ENCODE measurements around the gene MCC. TPM values are rescaled to one million over a fixed set of nuclear protein-coding genes. Genes with fewer than 3 reads are reported as not detected.
A peak's percentile ranks its signal among the peaks of the same experiment; 100 is the strongest.

Gene MCC
- total RNA-seq, 1 experiment from 2014 or later, result 0.10 TPM

- in situ Hi-C loops (cut with HindIII; ENCODE audit: low sequenced_read_pairs), result no loop called here
- DNase-seq (ENCODE audit: low spot score), result no peak
These were observed 194.9 kb downstream of the MCC start for GRCh38 chr5:113293068-113293974.

DNA sequence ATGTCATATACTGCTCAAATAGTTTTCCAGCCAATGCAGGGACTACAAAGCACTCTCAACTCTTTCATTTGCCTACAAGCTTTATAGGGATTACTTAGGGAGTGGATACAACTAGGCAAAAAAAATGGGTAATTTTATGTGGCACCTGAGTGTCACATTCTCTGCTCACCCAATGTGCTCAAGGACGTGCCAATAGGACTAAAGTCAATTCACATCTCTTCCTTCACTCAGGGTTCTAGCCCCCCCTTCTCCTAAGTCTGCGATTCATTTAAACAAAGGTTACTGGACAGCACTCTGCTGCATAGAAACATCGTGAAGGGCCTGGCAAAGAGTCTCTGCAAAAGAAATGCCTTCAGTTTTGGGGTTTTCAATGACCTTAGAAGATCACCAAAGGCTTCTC, 195.8 kb downstream of the MCC start:
- in situ Hi-C loops (cut with HindIII; ENCODE audit: low sequenced_read_pairs), result no loop called here
- DNase-seq (ENCODE audit: low spot score), result no peak

DNA sequence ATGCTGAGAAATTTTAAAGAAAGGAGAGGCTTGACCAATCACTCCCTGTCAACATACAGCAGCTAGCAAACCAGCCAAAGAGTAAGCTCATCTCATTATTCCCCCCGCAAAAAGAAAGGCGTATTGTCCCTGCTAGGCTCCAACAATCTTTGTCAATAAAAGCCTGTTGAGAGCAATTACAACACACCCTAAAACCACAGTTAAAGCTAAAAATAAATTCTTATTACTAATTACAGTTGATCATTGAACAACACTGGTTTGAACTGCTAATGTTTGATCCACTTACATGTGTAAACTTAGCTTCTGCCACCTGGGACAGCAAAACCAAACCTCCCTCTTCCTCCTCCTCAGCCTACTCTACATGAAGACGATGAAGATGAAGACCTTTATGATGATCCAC, 204.7 kb downstream of the MCC start:
- no peak for DNase-seq (ENCODE audit: low spot score)
- in situ Hi-C loops (cut with HindIII; ENCODE audit: low sequenced_read_pairs), result no loop called here

GRCh38 chr5:113282472-113282871, 205.8 kb downstream of the MCC start:
- no peak for DNase-seq (ENCODE audit: low spot score)
- in situ Hi-C loops (cut with HindIII; ENCODE audit: low sequenced_read_pairs), result no loop called here

GRCh38 chr5:113281194-113281593, 207.1 kb downstream of the MCC start:
- in situ Hi-C loops (cut with HindIII; ENCODE audit: low sequenced_read_pairs), result no loop called here
- DNase-seq (ENCODE audit: low spot score), result no peak

- DNase-seq (ENCODE audit: low spot score), result no peak
- in situ Hi-C loops (cut with HindIII; ENCODE audit: low sequenced_read_pairs), result no loop called here
These were observed 207.7 kb downstream of the MCC start for GRCh38 chr5:113280541-113280940.

DNA sequence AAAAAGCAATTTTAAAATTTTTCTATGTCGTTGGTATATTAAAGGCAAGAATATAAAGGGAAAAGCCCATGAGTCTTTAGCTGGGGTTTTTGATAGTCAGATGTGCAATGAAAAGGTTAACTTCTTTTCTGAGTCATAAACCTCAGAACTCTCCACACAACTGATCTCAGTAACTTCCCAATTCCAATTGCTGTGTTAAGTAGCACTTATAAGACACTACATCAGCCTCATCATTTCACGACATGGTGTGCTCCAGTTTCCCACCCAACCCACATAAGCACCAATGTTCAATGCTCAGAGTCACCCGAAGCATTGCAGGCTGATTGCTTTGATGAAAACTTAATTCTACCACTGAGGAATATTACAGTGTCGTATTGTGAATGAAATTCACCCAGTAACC, 209.3 kb downstream of the MCC start:
- in situ Hi-C loops (cut with HindIII; ENCODE audit: low sequenced_read_pairs), result no loop called here
- no peak for DNase-seq (ENCODE audit: low spot score)

DNA sequence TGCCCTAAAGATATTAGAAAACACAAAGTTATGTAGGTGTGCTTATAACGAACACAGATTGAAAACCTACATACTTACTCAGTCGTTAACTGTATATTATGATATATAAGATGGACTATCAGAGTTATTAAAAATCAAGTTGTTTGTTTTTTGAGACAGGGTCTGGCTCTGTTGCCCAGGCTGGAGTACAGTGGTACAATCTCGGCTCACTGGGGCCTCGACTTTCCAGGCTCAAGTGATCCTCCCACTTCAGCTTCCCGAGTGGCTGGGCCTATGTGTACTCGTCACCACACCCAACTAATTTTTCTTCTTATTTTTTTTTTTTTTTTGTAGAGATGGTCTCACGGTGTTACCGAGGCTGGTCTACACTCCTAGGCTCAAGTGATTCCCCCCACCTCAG, 211.8 kb downstream of the MCC start:
- no peak for DNase-seq (ENCODE audit: low spot score)
- in situ Hi-C loops (cut with HindIII; ENCODE audit: low sequenced_read_pairs), result no loop called here

GRCh38 chr5:113276001-113276400, 212.3 kb downstream of the MCC start:
- in situ Hi-C loops (cut with HindIII; ENCODE audit: low sequenced_read_pairs), result no loop called here
- DNase-seq (ENCODE audit: low spot score), result no peak

GRCh38 chr5:113274836-113275414, 213.3 kb downstream of the MCC start:
- DNase-seq (ENCODE audit: low spot score), result peak; percentile 81

GRCh38 chr5:113273948-113274347, 214.3 kb downstream of the MCC start:
- no peak for DNase-seq (ENCODE audit: low spot score)
- in situ Hi-C loops (cut with HindIII; ENCODE audit: low sequenced_read_pairs), result no loop called here

More at GRCh38 chr5:113274836-113275414, 213.3 kb downstream of the MCC start:
- in situ Hi-C loops (cut with HindIII; ENCODE audit: low sequenced_read_pairs), result no loop called here

DNA sequence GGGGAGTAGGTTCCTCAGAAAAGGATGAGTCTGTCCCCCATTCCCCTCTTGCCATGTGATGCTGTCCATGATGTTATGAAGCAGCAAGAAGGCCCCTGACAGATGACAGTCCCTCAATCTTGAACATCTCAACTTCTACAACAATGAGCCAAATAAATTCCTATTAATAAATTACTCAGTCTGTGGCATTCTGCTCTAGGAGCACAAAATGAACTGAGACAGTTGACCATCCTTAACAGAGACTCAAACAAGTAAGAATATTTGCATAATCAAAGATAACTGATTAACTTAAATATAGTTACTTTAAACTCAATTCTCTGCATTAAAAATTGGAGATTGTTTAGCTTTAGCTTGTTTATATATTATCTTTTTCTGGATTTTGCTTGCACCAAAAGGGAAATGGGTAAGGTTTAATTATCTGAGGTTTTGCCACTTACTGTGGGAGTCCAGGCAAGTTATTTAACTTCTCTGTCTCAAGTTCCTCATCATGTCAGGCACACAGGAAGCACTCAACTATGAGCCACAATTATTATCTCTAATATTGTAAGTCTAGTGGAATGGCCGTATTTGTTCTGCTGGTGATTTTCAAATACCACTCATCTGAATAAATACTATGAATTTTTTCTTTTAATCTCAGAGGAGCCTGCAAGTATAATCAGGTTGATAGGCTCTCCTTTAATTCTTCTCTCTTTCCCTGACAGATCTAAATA, 216.4 kb downstream of the MCC start:
- no peak for DNase-seq (ENCODE audit: low spot score)
- in situ Hi-C loops (cut with HindIII; ENCODE audit: low sequenced_read_pairs), result no loop called here

DNA sequence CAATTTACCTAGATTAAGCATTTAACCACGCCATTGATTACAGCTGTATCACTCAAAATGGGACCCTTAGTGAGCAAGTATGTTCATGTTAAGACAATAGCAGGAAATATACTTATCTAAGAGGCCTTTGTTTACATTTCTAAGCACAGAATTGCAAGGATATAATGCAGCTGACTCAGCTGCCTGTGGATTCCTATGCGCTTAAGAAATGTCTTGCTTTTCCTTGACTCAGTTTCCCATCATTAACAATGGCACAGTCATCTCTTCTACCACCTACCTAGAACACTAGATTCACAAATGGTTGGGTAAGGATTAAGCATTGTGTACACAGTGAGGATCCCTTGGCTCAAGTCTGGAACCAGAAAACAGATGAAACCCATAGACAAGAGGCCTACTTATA, 217.2 kb downstream of the MCC start:
- in situ Hi-C loops (cut with HindIII; ENCODE audit: low sequenced_read_pairs), result no loop called here
- DNase-seq (ENCODE audit: low spot score), result no peak

DNA sequence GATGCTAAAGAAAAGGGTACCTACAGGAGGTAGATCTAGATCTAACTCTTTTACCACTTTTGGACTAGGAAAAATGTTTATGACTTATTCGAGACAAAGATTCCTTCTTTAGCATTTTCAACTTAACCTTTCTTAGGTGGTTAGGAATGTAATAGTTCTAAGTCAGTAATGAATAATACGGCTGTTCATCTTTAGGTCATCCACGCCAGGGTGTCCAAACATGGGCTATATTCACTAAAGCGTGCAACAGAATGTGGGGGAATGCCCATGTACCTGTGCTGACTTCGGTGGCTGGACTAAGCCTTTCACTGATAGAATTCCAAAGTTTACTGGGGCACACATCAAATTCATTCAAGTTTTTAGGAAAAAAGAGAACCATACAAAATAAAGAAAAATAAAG, 218.2 kb downstream of the MCC start:
- in situ Hi-C loops (cut with HindIII; ENCODE audit: low sequenced_read_pairs), result no loop called here
- DNase-seq (ENCODE audit: low spot score), result no peak

DNA sequence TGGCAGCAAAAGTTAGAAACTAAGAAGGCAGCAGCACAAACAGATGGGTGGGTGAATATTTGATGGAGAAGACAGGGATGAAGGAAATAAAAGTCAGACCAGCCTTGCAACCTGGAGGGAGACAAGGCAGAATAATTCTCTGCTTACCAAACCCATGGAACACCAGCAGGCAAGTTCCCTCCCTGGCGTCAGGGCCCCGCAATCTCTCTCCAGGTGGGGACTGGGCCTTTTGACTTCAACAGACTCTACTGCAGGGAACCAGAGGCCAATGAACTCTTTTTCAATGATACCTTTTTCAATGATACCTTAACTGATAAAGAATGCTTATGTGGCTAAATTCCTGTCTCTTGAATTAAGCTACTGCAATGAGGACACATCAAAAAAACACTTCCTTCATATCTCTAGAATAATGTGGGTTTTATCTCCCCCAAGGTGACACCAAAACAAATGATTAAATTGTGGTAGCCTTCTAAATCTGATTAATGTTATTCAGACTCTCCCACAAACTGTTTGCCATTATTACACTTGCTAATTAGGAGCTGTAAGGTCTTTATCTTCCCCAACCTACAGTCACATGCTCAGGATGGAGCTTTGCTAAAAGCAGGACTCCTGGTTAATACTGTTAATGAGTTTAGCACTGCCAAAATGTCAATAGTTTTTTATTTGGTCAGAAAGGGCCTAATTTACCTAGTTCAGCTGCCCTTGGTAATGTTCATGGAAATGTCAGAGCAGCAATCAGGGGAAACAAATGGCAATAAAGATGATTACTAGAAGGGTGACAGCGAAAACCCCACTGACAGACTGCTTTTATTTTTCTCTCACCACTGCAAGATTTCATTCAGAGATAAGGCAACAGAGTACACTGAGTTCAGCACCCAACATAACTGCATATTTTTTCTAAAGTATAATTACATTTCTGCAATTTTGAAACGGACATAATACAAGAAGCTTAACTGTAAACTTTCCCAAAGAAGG, 218.9 kb downstream of the MCC start:
- no peak for DNase-seq (ENCODE audit: low spot score)
- in situ Hi-C loops (cut with HindIII; ENCODE audit: low sequenced_read_pairs), result no loop called here

GRCh38 chr5:113268232-113268631, 220.0 kb downstream of the MCC start:
- in situ Hi-C loops (cut with HindIII; ENCODE audit: low sequenced_read_pairs), result no loop called here
- DNase-seq (ENCODE audit: low spot score), result no peak

- in situ Hi-C loops (cut with HindIII; ENCODE audit: low sequenced_read_pairs), result no loop called here
- DNase-seq (ENCODE audit: low spot score), result no peak
These were observed 220.8 kb downstream of the MCC start for GRCh38 chr5:113267361-113267900.

GRCh38 chr5:113266913-113267227, 221.4 kb downstream of the MCC start:
- in situ Hi-C loops (cut with HindIII; ENCODE audit: low sequenced_read_pairs), result no loop called here

More at GRCh38 chr5:113266913-113267227, 221.4 kb downstream of the MCC start:
- no peak for DNase-seq (ENCODE audit: low spot score)
